HG02870 (cell line): Measurements from ENCODE around the gene KMO.

Experiments
- ATAC-seq: cut with Tn5 transposase; IDR thresholded peaks from one replicate; pipeline ENCODE4 v1.9.1; 2021; ENCODE audit warnings: mild to moderate bottlenecking, moderate library complexity; ENCODE audit not compliant: unreplicated experiment

Gene KMO

DNA sequence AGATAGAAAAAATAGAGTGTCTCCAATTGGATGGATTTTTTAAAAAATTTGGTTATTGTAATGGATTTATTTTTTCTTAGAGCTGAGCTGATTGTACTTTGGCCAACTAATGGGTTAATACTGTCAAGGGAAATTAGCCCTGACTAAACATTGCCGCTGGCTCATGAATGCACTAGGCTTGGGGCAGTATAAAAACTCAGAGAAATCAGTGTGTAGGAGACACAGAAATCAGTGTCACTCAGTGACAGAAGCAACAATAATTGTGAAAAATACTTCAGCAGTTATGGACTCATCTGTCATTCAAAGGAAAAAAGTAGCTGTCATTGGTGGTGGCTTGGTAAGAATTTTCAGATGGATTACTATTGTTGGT, at the start of gene KMO:
Gene KMO (plus strand): TSS at position 217 of the 370 bp plus-strand sequence. CDS start 67 bp downstream, at position 284.
- ATAC-seq = peak; percentile 18

DNA sequence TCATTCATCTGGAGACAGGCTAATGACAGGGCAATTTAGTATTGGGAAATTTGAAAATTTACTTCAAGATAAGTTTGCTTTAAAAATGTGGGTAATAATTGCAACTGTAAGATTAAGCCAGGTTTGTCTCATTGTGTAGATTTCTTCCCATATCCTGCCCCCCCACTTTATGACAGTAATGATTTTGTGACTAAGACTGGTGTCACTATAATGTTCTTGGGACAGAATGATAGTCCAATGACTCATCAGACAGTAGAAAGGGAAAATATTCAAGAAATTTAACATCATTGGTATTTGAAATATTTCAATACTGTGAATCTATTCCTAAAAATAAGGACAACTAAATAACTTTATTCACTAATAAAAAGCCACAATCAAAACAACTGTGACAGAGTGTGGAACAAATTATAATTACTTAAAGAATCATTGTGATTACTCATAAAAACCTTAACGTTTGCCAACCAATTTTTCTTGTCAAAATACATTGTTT, 49.4 kb upstream of the KMO start:
- no peak for ATAC-seq

DNA sequence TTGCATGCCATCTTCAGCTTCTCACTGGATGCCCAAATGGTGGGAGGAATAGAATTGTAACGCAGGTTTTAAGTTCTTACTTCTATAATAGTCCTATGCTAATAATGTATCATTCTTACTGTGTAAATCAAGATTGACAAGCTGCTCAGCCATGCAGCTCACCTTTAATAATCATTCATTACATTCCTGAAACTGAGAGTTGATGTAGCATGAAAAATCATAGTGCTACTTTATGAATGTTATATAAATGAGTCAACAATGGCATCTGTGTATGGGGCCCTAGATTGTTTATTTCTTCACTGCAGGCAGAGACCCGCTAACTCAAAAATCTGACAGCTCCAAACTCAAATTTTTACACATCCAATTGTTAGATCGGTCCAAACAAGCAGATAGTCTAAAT, 47.0 kb upstream of the KMO start:
- ATAC-seq = peak; percentile 90

DNA sequence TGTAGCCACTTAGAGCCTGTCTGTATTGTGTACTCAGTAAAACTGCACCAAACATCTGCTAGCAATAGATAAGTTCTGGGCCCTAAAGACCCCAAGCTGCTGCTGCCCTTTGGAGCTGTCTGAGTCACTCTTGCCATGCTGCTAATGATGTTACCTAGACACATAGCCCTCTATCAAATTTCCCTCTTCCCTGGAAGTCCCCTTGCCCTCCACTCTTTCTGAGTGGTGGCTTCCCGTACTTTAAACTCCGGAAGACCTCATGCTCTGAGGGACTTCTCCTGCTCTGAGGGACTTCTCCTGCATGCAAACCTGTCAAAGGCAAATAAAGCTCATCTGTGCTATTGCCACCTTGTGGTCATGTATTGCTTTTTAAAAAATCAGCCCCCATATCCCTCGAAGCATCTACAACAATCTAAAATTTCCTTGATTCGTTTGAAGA, 46.6 kb upstream of the KMO start:
- peak; percentile 46 for ATAC-seq

DNA sequence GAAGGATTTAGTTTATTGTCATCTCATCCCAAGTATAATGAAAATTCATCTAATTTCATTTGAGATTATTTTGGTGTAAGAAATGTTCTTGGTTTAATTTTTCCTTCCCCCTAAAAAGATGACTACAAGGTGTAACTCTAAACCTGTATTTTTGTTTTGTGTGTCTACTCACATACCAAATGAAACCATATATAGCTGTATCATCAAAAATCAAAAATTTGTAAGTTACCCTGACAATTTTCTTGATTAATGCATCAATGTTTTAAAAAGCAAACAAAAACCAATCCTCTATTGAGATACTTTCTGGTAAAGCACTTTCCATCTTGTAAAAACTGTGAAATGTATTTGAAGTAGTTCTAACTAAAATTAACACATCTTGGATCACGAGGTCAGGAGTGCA, 43.4 kb upstream of the KMO start:
- no peak for ATAC-seq

DNA sequence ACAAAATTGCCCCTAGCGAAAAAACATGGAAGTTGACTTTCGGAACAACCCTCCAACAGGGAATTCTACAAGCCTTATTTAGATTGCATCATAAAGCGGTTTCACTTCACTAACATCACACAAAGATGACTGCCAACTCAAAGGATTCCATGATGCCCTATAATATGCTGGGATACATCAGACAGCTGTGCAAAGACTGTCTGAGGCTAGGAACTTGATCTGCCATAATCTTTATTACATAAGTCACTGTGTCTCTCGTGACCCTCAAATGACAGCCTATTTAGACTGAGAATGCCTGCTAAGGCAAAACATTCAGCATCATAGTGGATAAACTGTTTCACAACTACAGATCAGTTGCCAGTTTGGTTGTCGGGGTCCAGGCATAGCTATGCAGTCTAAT, 36.4 kb upstream of the KMO start:
- ATAC-seq = no peak

DNA sequence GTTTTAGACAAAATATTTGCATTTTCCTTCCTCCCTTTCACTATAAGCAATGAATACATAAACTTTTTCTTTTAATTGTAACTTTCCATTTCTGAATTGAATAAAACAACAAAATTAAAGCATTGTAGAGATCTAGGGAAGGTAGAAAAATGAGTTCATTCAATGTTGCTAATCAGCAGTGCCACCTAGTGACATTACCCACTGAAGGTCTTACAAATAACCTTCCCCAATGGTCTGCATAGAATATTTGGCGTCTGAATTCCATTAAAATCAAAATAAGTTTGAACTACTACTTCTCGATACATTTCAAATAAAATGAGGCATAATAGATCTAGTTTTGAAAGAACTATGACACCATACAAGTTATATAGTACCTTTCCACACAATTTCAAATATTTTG, 32.3 kb upstream of the KMO start:
- no peak for ATAC-seq

DNA sequence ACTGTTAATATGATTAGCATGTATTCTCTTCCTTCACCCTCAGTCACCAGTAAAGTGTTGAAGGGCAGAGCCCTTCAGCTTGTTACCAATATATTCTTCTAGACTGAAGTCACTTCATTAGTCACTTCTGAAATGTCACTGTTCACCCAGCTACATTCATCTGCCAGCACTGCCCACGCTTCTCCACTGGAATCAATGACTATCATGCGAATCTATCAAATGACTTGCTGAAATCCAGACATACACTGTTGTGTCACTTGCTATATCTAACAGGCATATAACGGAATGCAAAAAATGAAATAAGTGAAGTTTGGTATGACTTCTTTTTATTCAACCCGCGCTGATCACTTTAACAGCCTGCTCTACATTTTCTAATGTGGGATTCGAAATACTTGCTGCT, 28.7 kb upstream of the KMO start:
- ATAC-seq = no peak

DNA sequence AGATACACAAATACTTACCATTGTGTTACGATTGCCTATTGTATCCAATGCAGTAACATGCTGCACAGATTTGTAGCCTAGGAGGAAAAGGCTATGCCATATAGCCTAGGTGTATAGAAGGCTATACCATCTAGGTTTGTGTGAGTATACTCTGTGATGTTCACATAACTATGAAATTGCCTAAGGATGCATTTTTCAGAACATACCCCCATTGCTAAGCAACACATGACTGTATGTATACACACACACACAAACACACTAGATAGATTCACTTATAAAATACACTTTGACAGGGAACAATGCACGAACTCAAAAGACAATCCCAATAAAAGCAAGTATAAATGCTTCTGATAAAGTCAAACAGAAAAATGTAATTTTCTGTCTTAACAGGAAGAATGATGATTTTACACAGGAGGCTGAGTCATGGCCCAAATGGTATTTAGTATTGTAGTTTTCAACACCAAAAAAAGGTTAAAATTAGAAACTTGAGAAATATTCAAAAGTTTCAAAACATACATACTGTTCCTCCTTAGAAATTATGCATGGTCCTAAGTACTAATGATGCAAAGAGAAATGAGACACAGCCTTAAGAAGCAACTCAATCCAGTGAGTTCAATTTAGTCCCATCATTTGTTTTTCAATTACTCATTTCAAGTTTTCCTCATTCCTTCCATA, 24.9 kb upstream of the KMO start:
- ATAC-seq = no peak

DNA sequence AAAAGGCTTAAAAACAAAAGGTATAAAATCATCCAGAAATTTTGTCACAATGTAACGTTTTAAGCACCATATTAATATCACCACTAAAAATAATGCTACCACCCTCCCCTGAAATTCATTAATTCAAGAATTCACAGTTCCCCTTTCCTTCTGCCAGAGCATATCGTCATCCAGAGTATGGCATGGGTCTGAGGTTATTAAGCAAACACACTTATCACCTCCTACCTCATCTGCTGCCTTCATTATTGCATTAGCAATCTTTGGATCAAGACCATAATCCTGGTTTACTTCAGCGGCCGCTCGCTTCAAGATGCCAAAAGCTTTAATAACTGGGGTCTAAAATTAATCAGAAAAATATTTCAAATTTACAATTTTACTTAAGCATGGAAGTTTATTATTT, 18.8 kb upstream of the KMO start:
- no peak for ATAC-seq

DNA sequence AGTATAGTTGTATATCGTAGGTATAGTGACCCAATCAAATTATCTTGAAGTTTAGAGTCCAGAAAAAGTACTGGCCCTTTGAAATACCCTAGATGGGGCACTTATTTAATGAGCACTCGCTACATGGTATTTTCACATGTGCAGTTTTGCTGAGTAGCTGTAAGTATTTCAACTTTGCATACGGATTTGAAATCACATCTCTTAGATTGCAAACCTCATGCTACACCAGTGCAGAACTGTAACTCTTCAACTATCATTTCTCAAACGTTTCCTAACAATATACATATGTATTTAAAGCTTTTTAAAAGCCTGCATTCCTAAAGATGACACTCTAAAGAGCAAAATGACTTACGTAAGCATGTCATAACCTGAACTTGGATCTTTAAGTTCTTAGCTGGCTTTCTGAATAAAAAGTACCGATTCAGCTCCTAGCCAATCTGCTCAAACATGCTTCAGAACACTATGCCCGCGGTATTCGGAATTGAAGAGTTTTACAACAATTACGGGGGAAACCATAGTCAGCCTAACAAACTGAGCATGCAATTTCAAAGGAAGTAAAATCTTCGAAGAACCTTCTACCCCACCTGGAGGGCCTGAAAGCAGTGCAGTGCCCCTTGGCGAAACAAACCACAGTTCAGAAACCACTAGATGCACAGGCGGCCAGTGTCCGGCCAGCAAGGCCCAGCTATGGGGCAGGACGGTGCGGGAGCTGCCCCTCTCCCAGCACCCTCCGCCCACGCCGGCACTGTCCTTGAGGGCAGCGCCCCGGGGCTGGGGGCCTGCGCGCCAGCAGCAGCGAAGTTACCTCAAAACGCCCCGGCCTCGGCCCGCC, 13.5 kb upstream of the KMO start:
- ATAC-seq = peak; percentile 21

DNA sequence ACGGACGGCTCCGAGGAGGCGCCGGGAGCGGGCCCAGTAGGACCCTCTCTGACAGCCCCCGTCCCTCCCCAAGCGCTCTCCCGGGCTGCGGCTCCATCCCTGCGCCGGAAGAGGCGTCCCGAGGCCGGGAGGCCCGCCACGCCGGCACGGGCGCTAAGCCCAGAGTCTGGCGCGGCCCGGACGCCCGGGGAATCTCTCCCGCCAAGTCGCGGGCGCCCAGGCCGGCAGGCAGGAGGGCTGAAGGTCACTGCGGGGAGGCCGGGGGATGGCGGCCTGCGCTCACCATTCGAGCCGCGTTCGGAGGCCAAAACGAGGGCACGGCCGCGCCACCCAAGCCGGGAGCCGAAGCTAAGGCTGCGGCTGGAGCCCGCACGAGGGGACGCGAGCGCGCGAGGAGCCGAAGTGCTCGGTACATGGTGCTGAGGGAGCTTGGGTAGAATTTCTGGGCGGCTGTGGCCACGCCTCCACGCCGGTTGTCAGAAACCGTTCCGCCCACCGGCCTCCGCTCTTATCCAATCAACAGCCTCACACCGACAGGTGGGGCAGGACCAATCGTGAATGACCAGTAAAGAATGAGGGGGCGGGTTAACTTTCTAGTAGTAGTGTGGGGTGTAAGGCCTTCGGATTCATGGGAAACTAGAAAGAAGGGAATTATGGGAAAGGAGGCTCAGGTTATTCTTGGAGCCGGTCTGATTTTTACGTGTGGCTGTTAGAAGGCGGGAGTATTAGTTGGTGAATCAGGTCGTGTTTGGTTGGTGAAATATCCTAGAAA, 12.7 kb upstream of the KMO start, which contains the start of gene FH:
Gene FH (minus strand): TSS at position 448 of the 772 bp plus-strand sequence. CDS start 33 bp downstream, at position 415.
- ATAC-seq = peak; percentile 95

DNA sequence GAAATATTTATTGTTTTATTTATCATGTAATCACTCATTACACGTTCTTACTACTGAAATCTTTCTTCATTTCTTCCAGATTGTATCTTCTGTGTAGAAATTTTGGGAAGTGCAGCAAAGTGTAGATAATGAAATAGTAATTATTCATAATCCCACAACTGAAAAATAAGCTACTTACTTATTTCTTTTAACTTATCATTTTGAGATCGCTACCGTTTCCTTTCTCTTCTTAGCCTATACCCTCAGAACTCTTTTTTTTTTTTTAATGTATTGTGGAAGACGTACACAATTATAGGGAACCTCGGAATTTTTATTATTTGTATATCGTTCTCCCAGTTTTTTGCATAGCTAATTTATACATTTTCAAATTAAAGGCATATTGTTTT, 12.1 kb upstream of the KMO start:
- no peak for ATAC-seq

DNA sequence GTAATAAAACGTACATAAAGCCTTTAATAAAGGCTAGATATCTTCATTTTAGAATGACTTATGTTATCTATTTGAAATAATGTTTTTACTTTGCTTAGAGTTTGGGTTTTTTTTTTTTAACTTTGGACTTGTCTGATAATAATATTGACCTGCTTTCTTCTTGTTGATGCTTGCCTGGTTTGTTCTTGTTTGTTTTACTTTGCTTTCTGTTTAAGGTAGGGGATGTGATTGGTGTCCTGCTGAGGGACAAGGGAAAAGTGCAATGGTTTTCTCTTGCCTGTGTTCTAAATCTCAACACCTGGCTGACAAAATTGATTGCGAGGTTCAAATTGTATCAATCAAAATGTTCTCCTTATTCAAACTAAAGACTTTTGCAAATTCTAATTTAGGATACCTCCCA, 10.5 kb upstream of the KMO start:
- ATAC-seq = no peak

DNA sequence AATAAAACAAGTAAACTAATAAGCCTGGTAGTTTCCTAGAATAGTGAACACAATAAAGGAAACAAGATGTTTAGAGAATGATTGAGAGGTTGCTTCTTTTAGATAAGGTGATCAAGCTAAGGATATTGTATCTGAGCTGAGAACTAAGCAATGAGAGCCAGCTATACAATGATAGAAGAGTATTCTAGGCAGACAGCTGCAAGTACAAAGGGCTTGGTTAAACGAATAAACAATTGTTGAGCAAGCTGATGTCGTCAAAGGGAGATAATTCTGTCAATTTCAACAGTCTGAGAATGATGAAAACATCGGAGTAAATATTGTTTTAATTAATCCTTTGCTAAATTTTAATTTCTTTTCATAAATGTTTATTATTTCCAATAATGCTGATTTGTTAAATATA, 7.2 kb upstream of the KMO start:
- no peak for ATAC-seq

DNA sequence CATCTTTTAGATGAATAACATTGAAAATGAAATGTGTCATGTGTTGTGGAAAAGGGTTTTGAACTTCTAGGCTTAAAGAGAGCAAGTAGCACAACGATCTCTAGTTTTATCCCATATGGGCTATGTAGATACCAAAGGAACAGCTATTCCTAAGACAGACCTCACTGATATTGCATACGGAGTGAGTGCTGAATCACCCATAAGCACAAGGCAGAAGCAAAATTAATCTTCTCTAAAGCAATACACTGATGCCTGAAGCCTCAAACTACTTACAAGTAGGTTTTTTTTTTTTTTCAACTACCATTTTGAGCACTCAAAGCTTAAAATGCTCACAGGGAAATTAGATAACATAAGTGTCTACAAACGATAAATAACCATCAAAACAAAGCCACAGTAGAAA, 5.0 kb upstream of the KMO start:
- ATAC-seq = no peak

DNA sequence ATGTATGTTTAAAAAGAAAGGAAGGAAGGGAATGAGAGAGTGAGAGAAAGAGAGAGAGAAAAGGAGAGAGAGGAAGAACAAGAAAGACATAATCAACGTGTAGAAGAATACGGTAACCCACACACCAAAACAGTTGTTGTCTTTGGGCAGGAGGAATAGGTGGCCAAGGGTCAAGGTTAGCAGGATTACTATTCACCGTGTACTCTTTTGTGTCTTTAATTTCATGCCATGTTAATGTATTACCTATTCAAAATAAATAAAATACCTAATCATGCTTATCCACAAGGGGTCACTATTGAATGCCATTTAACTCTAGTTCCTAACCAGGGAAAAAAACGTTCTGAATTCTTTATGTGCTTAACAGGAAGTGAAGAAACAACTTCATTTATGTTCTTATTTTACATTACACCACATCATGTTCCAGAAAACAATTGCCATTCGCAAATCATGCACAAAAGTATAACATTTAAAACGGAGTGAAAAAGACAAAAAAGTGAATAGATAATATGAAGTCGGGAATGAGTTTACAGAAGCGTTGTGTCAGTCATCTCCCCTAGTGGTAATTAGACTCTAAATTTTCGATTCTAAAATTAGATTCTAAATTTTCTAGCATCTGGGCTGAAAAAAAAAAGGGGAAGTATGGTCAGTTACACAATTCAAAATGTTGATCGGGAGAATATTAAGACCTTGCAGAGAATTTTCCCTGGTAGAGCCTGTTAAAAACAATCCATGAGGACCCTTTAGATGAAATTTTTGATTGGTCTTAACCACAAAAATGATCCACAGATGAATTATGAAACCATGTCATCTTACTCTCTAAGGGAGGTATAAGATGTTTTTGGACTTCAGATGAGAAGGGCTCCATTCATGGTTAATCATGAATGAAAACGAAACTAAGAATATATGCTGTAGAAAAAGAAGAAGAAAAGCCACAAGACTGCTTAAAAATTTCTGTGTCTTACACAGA, 700 bp upstream of the KMO start:
- peak; percentile 52 for ATAC-seq

DNA sequence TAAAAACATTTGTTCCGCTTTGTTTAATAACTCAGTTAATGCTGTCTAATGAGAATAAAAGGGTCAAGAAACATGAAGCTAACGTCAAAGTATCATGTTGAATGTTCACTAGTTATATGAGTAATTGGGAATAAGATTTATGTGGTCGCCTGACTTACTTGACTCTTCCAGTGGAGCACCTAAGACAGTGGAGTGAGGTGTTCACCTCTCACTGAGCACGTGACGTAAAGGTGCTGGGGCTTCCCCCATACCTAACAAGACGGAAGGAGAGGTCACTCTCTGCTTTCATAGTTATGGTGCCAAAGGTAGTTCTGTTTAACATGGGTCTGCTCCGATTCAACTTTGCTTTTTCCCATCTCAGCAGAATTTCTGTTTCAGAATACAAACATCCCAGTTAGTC, 686 bp downstream of the KMO start:
- peak; percentile 67 for ATAC-seq

DNA sequence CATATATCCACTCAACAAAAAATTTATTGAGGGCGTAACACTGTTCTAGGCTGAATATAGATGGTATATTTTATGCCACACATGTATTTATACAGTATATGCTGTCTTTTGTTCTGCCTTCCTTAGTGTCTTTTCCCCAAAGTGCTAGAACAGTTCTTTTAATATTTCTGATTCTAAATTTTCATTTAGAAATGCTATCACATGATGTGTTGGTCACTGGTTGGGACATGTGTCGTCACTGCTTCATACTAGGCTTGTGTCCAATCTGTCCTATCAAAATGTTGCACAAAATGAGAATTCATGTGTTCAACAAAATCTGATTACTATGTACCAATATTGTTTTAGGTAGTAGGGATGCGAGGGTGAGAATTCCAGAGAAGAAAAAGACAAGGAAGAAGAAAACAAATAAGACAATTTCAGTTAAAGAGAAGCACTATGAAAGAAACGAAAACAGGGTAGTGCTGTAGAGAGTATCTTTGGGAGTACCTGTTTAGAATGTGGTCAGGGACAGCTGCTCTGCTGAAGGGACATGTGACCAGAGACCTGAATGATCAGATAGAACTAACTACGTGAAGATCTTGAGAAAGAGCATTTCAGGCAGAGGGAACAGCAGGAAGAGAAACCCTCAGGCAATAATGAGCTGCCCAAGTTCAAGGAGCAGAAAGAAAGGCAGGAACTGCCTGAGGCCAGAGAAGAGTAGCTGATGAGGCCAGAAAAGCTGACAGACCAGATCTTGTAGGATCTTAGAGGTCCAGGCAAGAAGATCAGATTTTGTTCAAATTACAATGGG, 1.3 kb downstream of the KMO start:
- peak; percentile 42 for ATAC-seq
